22Rv1 (cell line): ENCODE measurements around the gene JAKMIP2.

ENCODE experiments used
- H3K27ac ChIP-seq: fragments of 450-650 bp; 2 replicates; pipeline ENCODE4 v1.5.1; 2017
- ZFX ChIP-seq: fragments of 450-650 bp; IDR thresholded peaks from 2 replicates; pipeline ENCODE4 v1.6.1; 2017; ENCODE audit warnings: antibody characterized with exemption, borderline replicate concordance
- TF ChIP-seq, protein P1 (sequence below): fragments of 450-650 bp; IDR thresholded peaks from 2 replicates; pipeline ENCODE4 v1.5.1; 2017; ENCODE audit warnings: mild to moderate bottlenecking

The JAKMIP2 gene

DNA sequence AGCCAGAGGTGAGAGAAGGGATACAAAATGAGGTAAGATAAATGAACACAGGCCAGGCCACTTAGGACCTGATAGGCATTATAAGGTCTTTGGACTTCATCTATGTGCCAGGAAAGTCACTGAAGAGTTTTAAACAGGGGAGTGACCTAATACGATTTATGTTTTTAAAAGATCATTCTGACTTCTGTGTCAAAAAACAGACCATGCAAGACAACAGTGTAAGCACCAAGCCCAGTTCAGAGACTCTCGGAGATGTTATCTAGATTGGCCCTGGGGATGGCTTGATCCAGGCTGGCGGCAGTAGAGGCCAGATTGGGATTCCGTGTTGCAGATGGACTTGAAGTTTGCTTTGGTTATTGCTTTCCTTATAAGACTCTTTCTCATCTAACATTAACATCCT, 229.6 kb downstream of the JAKMIP2 start:
- TF ChIP-seq ZFX: no peak
- TF ChIP-seq, protein P1, sequence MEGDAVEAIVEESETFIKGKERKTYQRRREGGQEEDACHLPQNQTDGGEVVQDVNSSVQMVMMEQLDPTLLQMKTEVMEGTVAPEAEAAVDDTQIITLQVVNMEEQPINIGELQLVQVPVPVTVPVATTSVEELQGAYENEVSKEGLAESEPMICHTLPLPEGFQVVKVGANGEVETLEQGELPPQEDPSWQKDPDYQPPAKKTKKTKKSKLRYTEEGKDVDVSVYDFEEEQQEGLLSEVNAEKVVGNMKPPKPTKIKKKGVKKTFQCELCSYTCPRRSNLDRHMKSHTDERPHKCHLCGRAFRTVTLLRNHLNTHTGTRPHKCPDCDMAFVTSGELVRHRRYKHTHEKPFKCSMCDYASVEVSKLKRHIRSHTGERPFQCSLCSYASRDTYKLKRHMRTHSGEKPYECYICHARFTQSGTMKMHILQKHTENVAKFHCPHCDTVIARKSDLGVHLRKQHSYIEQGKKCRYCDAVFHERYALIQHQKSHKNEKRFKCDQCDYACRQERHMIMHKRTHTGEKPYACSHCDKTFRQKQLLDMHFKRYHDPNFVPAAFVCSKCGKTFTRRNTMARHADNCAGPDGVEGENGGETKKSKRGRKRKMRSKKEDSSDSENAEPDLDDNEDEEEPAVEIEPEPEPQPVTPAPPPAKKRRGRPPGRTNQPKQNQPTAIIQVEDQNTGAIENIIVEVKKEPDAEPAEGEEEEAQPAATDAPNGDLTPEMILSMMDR: no peak
- H3K27ac ChIP-seq: no peak overlapping the region

DNA sequence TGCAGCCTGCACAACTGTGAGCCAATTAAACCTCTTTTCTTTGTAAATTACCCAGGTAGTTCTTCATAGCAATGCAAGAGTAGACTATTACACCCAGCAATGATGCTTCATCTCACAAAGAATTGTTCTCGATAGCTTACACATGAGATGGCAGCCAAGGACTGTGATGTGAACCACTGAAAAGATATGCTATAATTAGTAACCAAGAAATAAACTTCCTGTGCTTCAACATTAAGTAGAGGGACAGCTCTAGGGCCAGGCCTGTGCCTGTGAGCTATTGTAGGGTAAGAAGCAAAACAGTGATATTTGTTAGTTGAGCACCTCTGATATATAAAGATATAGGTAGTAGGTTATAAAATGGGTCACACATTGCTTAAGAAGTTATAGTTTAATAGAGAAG, 230.9 kb downstream of the JAKMIP2 start:
- TF ChIP-seq, protein P1: no peak
- TF ChIP-seq ZFX: no peak
- H3K27ac ChIP-seq: no peak overlapping the region

DNA sequence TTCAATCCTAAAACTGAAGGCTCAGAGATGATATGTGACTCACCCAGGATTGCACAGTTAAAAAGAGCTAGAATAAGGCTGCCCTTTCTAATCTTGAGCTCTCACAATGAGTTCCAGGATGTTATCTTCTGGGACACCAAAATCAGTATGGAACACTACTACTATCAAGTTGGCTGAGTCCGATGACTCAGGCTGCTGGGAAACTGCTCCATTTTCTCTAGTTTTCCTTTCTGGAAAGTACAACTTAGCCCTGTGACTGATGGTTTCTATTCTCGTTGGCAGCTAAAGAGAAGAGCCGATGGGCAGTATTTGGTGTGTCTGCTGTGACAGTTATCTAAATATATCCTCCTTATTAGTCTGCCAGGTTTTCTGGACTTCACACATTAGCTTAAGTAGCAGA, 234.8 kb downstream of the JAKMIP2 start:
- no peak for TF ChIP-seq ZFX
- TF ChIP-seq, protein P1: no peak
- no peak overlapping the region for H3K27ac ChIP-seq

DNA sequence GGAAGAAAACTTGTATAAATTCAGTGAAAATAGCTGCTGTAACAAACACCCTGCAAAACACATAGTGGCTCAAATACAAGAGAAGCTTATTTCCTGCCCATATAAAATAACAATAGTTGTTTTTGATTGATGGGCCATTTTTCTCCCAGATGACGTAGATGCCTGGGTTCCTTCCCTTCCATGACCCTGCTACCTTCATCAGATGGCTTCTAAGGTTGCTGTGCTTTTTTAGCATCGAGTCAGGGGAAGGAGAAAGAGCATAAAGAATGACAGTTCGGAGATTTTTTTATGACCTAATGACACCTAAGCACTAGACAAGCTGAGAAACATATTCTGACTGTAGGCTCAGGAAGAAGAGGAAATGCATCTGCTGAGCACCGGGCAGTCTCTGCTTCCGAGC, 238.0 kb downstream of the JAKMIP2 start:
- H3K27ac ChIP-seq: no peak overlapping the region
- no peak for TF ChIP-seq ZFX
- TF ChIP-seq, protein P1: no peak

DNA sequence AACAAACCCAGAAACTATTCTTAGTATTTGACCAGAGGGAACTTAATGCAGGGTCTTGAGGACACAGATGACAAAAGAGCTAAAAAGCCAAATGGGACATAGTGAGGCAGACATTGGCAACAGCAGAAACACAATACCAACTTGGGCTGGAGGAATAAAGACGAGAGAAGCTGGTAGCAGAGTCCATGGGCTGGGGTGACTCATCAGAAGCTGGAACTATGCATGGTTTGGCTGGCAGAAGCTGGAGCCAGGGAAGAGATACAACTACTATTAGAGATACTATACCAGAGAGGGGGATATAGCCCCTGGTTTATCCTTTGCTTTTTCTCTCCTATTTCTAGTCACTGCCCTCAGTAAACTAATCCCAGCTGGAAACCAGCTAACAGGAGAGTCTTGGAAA, 243.5 kb downstream of the JAKMIP2 start:
- no peak for TF ChIP-seq ZFX
- TF ChIP-seq, protein P1: no peak
- H3K27ac ChIP-seq: no peak overlapping the region

DNA sequence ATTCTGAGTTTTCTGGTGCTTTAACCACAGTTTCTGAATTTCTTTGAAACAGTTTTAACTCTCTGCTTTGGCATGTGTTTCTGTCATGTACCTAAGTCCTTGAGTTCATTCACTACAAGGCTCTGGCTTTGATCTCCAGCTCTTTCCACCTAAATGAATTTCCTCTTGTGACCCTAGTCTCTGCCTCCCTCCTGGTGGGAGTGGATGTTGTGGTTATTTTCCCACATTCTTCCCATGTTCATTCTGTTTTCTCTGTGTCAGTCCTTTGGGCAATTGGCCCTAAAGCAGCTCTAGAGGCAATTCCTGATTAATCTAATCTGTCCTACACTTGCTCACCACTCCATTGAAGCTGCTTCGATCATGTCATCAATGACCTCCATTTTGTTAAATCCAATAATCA, 244.3 kb downstream of the JAKMIP2 start:
- no peak overlapping the region for H3K27ac ChIP-seq
- no peak for TF ChIP-seq ZFX
- TF ChIP-seq, protein P1: no peak
